ENCODE data around the gene FHOD3. TPM values are rescaled to one million over a fixed set of nuclear protein-coding genes. Genes with fewer than 3 reads are reported as not detected.
A peak's percentile ranks its signal among the peaks of the same experiment; 100 is the strongest.

FHOD3 gene
- total and polyA plus RNA-seq, 2 experiments from 2014 or later, result 2.7 to 8.7 TPM

GRCh38 chr18:36446059-36446458 lies 148.5 kb downstream of the FHOD3 start:
- H3F3A ChIP-seq (replicated peaks; ENCODE audit: low read depth), result no peaks in the 10 kb centered on the region
- Mint-ChIP-seq H3K4me3 (no peak overlapping the region), H3K36me3 (ENCODE audit: low read depth) (peaks cover 6% of the 10 kb centered on the region; the same call in 2 of the 3 replicates), H3K27ac (no peak overlapping the region), H3K4me1 (peaks cover 40% of the 10 kb centered on the region), H3K9me3 (peaks cover 15% of the 10 kb centered on the region), H3K27me3 (ENCODE audit: insufficient read depth, low read depth, poor library complexity) (peaks cover 3% of the 10 kb centered on the region)
- no peak overlapping the region for H3K4me3 ChIP-seq
- H3K9me2 ChIP-seq (ENCODE audit: insufficient read depth), result 0 out of 2 replicates have a peak, but pooled peaks cover 5% of the 10 kb centered on the region
- no peak for ATAC-seq
- H3K4me1 ChIP-seq (ENCODE audit: insufficient read depth), result peaks cover 27% of the 10 kb centered on the region
- H2AFZ ChIP-seq, result no peak overlapping the region
- TF ChIP-seq REST (IDR thresholded peaks at IDR 0.05; ENCODE audit: unreplicated experiment), result no peak
- no peaks in the 10 kb centered on the region for H3K27me3 ChIP-seq (ENCODE audit: insufficient read depth)
- no peak overlapping the region for H3K4me2 ChIP-seq
- H3K79me2 ChIP-seq (replicated peaks; ENCODE audit: insufficient read depth), result no peaks in the 10 kb centered on the region
- H3K27ac ChIP-seq (ENCODE audit: low read depth), result no peak overlapping the region
- no peaks in the 10 kb centered on the region for H4K20me1 ChIP-seq (replicated peaks; ENCODE audit: insufficient read depth)
- DNase-seq (ENCODE audit: low spot score), result no peak
- H3K36me3 ChIP-seq (ENCODE audit: insufficient read depth), result peaks cover 3% of the 10 kb centered on the region; the same call in 1 of the 2 replicates

DNA sequence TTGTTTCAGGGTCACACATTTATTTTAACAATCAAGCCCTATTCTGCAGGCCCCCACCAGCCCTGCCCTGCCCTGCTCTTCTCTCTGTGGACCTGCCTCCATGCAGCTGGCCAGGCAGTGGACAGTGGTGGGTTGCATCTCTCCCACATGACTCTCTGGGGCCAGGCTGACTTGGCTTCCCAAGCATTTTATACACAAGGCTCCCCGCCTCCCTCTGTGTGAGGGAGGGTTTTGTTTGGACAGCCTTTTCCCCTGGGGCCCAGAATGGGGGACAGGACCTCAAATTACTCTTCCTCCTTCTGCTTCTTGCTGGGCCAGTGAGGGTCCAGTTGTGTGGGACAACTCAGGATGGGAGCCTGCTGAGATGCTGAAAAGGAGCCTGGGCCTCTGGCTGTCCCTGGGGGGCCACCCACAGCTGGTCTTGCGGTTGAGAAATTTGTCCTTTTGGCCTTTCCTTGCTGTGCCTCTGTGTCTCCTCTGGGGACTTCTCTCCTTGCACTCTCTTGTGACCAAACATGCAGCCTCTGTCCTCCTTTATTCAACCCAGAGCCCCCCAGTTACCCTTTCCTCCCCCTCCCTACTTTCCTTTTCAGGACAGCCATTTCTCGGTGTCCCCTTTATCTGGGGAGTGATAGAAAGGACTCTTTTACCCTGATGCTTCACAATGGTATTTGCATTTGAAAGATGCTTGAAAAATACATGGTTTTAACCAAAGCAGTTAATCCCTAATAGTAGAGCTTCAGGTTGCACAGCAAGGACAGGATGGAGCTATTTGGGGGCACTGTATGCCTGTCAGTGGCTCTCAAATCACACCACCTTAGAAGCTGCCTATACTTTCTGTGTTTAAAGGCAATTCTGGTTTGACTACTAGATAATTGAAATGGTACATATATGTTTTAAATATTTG lies 151.1 kb downstream of the FHOD3 start:
- peak; percentile 72 for ATAC-seq
- Histone ChIP-seq H3K27ac (ENCODE audit: low read depth) (peak overlapping the region; percentile 85), H3K4me2 (peak overlapping the region; percentile 40), H2AFZ (no peak overlapping the region), H3K4me1 (ENCODE audit: insufficient read depth) (peaks cover 28% of the 10 kb centered on the region), H3K4me3 (peak overlapping the region; percentile 1; the same call in 1 of the 2 replicates), H3K79me2 (replicated peaks; ENCODE audit: insufficient read depth) (no peaks in the 10 kb centered on the region), H3K9me2 (ENCODE audit: insufficient read depth) (0 out of 2 replicates have a peak, but pooled peaks cover 5% of the 10 kb centered on the region), H4K20me1 (replicated peaks; ENCODE audit: insufficient read depth) (no peaks in the 10 kb centered on the region), H3K27me3 (ENCODE audit: insufficient read depth) (no peaks in the 10 kb centered on the region), H3F3A (replicated peaks; ENCODE audit: low read depth) (no peaks in the 10 kb centered on the region), H3K36me3 (ENCODE audit: insufficient read depth) (no peaks in the 10 kb centered on the region)
- Mint-ChIP-seq H3K4me1 (peaks cover 45% of the 10 kb centered on the region), H3K27me3 (ENCODE audit: insufficient read depth, low read depth, poor library complexity) (peaks cover 3% of the 10 kb centered on the region), H3K36me3 (ENCODE audit: low read depth) (peaks cover 2% of the 10 kb centered on the region; the same call in 2 of the 3 replicates), H3K27ac (peak overlapping the region; percentile 90), H3K9me3 (peaks cover 7% of the 10 kb centered on the region), H3K4me3 (peak overlapping the region; percentile 57; the same call in 2 of the 3 replicates)
- DNase-seq (ENCODE audit: low spot score), result peak; percentile 60
- no peak for TF ChIP-seq POLR2AphosphoS5 (IDR thresholded peaks at IDR 0.05; ENCODE audit: low read depth)
- TF ChIP-seq ZNF114 (CRISPR knock-in tag; IDR thresholded peaks at IDR 0.05), result peak; percentile 76; the same call in 1 of the 2 replicates
- peak; percentile 35 for TF ChIP-seq ZNF462 (CRISPR knock-in tag; IDR thresholded peaks at IDR 0.05)
- no peak for TF ChIP-seq STAT1 (IDR thresholded peaks at IDR 0.05; ENCODE audit: unreplicated experiment)
- TF ChIP-seq, protein P1, sequence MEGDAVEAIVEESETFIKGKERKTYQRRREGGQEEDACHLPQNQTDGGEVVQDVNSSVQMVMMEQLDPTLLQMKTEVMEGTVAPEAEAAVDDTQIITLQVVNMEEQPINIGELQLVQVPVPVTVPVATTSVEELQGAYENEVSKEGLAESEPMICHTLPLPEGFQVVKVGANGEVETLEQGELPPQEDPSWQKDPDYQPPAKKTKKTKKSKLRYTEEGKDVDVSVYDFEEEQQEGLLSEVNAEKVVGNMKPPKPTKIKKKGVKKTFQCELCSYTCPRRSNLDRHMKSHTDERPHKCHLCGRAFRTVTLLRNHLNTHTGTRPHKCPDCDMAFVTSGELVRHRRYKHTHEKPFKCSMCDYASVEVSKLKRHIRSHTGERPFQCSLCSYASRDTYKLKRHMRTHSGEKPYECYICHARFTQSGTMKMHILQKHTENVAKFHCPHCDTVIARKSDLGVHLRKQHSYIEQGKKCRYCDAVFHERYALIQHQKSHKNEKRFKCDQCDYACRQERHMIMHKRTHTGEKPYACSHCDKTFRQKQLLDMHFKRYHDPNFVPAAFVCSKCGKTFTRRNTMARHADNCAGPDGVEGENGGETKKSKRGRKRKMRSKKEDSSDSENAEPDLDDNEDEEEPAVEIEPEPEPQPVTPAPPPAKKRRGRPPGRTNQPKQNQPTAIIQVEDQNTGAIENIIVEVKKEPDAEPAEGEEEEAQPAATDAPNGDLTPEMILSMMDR (conservative IDR thresholded peaks at IDR 0.05; ENCODE audit: low read depth in 2 of 2), result no peak
